Smooth muscle cell (in vitro differentiated cells): ENCODE measurements around the gene ENTPD6. TPM values are rescaled to one million over a fixed set of nuclear protein-coding genes. Genes with fewer than 3 reads are reported as not detected.
A peak's percentile ranks its signal among the peaks of the same experiment; 100 is the strongest.

Experiments
- DNase-seq: peaks from one replicate; lab custom pipeline; 2025; ENCODE audit not compliant: unreplicated experiment; lab: John Stamatoyannopoulos, UW
- H2AFZ ChIP-seq: fragments of 200-600 bp; sonication (generic); 2 replicates; pipeline ENCODE4 v1.6.0; 2016; ENCODE audit warnings: antibody characterized with exemption, low read depth, mild to moderate bottlenecking
- H3F3A ChIP-seq: fragments of 200-600 bp; sonication (generic); 2 replicates; pipeline ENCODE4 v1.6.0; 2017; ENCODE audit warnings: antibody characterized with exemption, low read depth
- H3K27ac ChIP-seq: fragments of 200-600 bp; sonication (generic); 2 replicates; pipeline ENCODE4 v1.5.1; 2016; ENCODE audit warnings: low read depth, mild to moderate bottlenecking
- H3K27me3 ChIP-seq: fragments of 200-600 bp; sonication (generic); 2 replicates; pipeline ENCODE4 v1.6.1; 2016; ENCODE audit warnings: low read depth, mild to moderate bottlenecking
- H3K36me3 ChIP-seq: fragments of 200-600 bp; sonication (generic); 2 replicates; pipeline ENCODE4 v1.5.1; 2016; ENCODE audit warnings: low read depth
- H3K4me1 ChIP-seq: fragments of 200-600 bp; sonication (generic); 2 replicates; pipeline ENCODE4 v1.5.1; 2016; ENCODE audit warnings: low read depth
- H3K4me2 ChIP-seq: fragments of 200-600 bp; sonication (generic); 2 replicates; pipeline ENCODE4 v1.6.0; 2016; ENCODE audit warnings: mild to moderate bottlenecking
- H3K4me3 ChIP-seq: fragments of 200-600 bp; sonication (generic); 2 replicates; pipeline ENCODE4 v1.5.1; 2016; ENCODE audit warnings: mild to moderate bottlenecking
- H3K79me2 ChIP-seq: fragments of 200-600 bp; sonication (generic); 2 replicates; pipeline ENCODE4 v1.6.0; 2016; ENCODE audit warnings: low read depth, mild to moderate bottlenecking
- H3K9ac ChIP-seq: fragments of 200-600 bp; sonication (generic); 2 replicates; pipeline ENCODE4 v1.6.0; 2016; ENCODE audit warnings: low read depth
- H3K9me3 ChIP-seq: fragments of 200-600 bp; sonication (generic); replicated peaks from 2 replicates; pipeline ENCODE4 v1.5.1; 2016; ENCODE audit warnings: low read depth
- H4K20me1 ChIP-seq: fragments of 200-600 bp; sonication (generic); 2 replicates; pipeline ENCODE4 v1.6.0; 2016; ENCODE audit warnings: low read depth
- WGBS: methylation state at CpG from one replicate; pipeline ENCODE4 v1.1.7; 2016; ENCODE audit warnings: low lambda C conversion rate; 5-methylcytosine and 5-hydroxymethylcytosine counted together
- polyA plus RNA-seq: library from polyadenylated mRNA; unstranded; fragments of >200 nt; fragmentation: Nextera tagmentation; extraction: Ambion mirVana; gene quantifications from 2 replicates; pipeline ENCODE4 v1.2.1, GENCODE V29; 2016
- total RNA-seq: library from RNA; depleted of rRNA; stranded (reverse); fragments of >200 nt; gene quantifications from 2 replicates; pipeline ENCODE4 v1.2.3, GENCODE V29; 2014
- TF ChIP-seq, protein P1 (sequence below): fragments of 200-600 bp; sonication (generic); IDR thresholded peaks from 2 replicates; pipeline ENCODE4 v1.5.1; 2017; ENCODE audit warnings: borderline replicate concordance, mild to moderate bottlenecking, antibody characterized with exemption; ENCODE audit not compliant: insufficient read depth, poor library complexity, severe bottlenecking

Gene ENTPD6
- total and polyA plus RNA-seq, 2 experiments from 2014 or later = 12.6 to 19.9 TPM

DNA sequence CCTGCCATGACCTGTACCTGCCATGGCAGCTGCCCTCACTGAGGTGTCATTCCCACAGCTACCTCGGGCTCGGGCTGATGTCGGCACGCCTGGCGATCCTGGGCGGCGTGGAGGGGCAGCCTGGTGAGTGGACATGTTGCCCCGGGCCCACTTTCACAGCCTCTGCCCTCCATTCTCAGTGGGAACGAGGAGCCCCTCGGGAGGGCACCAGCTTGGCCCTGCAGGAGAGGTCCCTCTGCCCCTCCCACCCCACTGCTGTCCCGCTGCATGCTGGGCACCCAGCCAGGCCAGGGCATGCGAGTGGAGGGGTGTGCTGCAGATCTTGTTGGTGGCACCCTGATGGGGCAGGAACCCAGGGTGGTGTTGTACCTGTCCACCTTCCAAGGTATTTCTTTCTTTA, 23.0 kb downstream of the ENTPD6 start:
- 92% methylated on average over 12 of the region's 12 CpGs for WGBS
- H4K20me1 ChIP-seq = no peaks in the 10 kb centered on the region
- H3K27ac ChIP-seq = no peak overlapping the region
- DNase-seq = no peak
- H3K4me2 ChIP-seq = no peak overlapping the region
- TF ChIP-seq, protein P1, sequence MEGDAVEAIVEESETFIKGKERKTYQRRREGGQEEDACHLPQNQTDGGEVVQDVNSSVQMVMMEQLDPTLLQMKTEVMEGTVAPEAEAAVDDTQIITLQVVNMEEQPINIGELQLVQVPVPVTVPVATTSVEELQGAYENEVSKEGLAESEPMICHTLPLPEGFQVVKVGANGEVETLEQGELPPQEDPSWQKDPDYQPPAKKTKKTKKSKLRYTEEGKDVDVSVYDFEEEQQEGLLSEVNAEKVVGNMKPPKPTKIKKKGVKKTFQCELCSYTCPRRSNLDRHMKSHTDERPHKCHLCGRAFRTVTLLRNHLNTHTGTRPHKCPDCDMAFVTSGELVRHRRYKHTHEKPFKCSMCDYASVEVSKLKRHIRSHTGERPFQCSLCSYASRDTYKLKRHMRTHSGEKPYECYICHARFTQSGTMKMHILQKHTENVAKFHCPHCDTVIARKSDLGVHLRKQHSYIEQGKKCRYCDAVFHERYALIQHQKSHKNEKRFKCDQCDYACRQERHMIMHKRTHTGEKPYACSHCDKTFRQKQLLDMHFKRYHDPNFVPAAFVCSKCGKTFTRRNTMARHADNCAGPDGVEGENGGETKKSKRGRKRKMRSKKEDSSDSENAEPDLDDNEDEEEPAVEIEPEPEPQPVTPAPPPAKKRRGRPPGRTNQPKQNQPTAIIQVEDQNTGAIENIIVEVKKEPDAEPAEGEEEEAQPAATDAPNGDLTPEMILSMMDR = no peak
- no peaks in the 10 kb centered on the region for H3K9me3 ChIP-seq
- H3K36me3 ChIP-seq = no peaks in the 10 kb centered on the region
- peaks cover 8% of the 10 kb centered on the region for H3K4me1 ChIP-seq
- H3F3A ChIP-seq = no peaks in the 10 kb centered on the region
- no peaks in the 10 kb centered on the region for H3K79me2 ChIP-seq
- no peaks in the 10 kb centered on the region for H3K27me3 ChIP-seq
- H3K4me3 ChIP-seq = no peak overlapping the region
- no peak overlapping the region for H3K9ac ChIP-seq
- H2AFZ ChIP-seq = no peak overlapping the region

DNA sequence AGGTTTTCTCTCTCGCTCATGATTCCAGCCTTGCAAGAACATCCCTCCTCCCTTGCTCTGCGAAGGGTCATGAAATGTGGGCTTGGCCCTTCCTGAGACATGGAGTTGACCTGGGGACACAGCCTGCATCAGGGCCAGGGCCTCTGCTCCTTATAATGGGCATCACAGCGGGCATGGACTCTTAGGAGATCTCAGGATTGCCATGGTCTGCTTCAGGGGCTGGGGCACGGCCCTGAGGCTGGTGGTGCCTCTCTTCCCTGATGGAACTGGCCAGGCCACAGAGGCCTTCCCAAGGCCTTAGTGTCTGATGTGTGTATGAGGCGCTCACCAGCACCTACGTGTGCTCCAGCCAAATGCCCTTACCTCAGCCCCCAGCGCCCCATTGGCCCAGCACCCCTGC, 23.9 kb downstream of the ENTPD6 start:
- no peaks in the 10 kb centered on the region for H3F3A ChIP-seq
- no peaks in the 10 kb centered on the region for H4K20me1 ChIP-seq
- no peak overlapping the region for H3K4me3 ChIP-seq
- no peaks in the 10 kb centered on the region for H3K36me3 ChIP-seq
- TF ChIP-seq, protein P1 = no peak
- H3K4me2 ChIP-seq = no peak overlapping the region
- DNase-seq = no peak
- H3K9me3 ChIP-seq = no peaks in the 10 kb centered on the region
- 95% methylated on average over 7 of the region's 7 CpGs for WGBS
- peaks cover 13% of the 10 kb centered on the region for H3K4me1 ChIP-seq
- no peak overlapping the region for H3K9ac ChIP-seq
- H3K79me2 ChIP-seq = no peaks in the 10 kb centered on the region
- no peaks in the 10 kb centered on the region for H3K27me3 ChIP-seq
- H2AFZ ChIP-seq = no peak overlapping the region
- H3K27ac ChIP-seq = no peak overlapping the region

DNA sequence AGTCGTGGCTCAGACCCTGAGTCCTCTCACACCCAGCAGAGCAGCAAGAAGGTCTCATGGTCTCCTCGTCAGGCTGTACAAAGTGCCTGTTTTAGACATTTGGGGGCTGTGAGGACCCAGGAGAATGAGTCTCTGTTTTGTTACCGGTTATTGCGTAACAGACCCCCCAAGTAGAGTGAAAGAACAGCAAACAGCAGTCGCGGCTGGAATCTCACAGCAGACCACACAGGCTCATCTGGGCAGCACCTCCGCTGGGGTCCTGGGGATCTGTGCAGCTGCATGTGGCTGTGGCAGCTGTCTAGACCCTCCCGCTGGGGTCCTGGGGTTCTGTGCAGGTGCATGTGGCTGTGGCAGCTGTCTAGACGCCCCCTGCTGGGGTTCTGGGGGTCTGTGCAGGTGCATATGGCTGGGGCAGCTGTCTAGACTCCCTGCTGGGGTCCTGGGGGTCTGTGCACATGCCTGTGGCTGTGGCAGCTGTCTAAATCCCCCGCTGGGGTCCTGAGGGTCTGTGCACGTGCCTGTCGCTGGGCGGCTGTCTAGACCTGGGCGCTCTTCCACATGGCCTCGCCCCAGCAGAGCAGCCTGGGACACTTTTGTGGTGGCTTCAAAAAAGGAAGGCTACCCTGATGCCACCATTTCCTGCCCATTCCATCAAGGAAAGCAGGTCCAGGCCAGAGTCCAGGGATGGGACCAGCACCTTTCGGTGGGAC, 24.7 kb downstream of the ENTPD6 start:
- no peaks in the 10 kb centered on the region for H4K20me1 ChIP-seq
- TF ChIP-seq, protein P1 = peak; percentile 24
- H3K27ac ChIP-seq = no peak overlapping the region
- DNase-seq = no peak
- H3K9me3 ChIP-seq = no peaks in the 10 kb centered on the region
- no peak overlapping the region for H3K4me2 ChIP-seq
- no peak overlapping the region for H2AFZ ChIP-seq
- no peaks in the 10 kb centered on the region for H3K79me2 ChIP-seq
- H3K4me1 ChIP-seq = peaks cover 13% of the 10 kb centered on the region
- no peak overlapping the region for H3K9ac ChIP-seq
- no peaks in the 10 kb centered on the region for H3K36me3 ChIP-seq
- no peak overlapping the region for H3K4me3 ChIP-seq
- no peaks in the 10 kb centered on the region for H3F3A ChIP-seq
- 91% methylated on average over 16 of the region's 16 CpGs for WGBS
- H3K27me3 ChIP-seq = no peaks in the 10 kb centered on the region
